ENCODE measurements around the gene SLC35C1.

The SLC35C1 gene

DNA sequence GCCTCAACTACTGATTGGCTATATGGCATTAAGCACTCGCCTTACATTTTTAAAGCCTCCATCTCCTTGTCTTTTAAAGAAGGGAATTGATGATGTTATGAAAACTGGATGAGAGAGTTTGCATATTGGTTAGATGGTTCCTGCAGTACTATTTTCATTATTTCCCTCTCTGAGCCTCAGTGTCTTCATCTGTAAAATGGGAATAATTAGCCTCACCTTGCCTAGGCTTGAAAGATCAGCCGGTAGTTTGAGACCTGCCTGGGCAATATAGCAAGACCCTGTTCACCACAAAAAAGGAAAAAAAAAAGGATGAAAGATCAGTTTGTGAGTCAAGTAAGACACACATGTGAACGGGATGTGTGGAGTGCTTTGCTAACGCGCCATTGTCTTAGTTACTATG is 35.0 kb upstream of the SLC35C1 start:
- Histone ChIP-seq H4K20me1 (ENCODE audit: insufficient read depth, low read length, poor library complexity, severe bottlenecking) (no peaks in the 10 kb centered on the region), H3K4me3 (ENCODE audit: low read length, poor library complexity, severe bottlenecking) (no peak overlapping the region), H3K9ac (ENCODE audit: low read depth, low read length, poor library complexity, severe bottlenecking) (no peak overlapping the region), H2AFZ (ENCODE audit: low read length) (no peak overlapping the region), H3K4me2 (ENCODE audit: low read depth, low read length, poor library complexity, severe bottlenecking) (no peak overlapping the region), H3K4me1 (ENCODE audit: insufficient read depth, low read length, poor library complexity, severe bottlenecking) (peaks cover 14% of the 10 kb centered on the region), H3K27me3 (ENCODE audit: insufficient read depth, low read length, poor library complexity, severe bottlenecking) (no peaks in the 10 kb centered on the region), H3K36me3 (ENCODE audit: insufficient read depth, low read length) (no peaks in the 10 kb centered on the region), H3K9me2 (replicated peaks; ENCODE audit: low read depth, low read length) (no peaks in the 10 kb centered on the region), H3F3A (ENCODE audit: low read depth) (no peaks in the 10 kb centered on the region), H3K9me3 (ENCODE audit: insufficient read depth, low read depth, low read length) (no peaks in the 10 kb centered on the region), H3K79me2 (ENCODE audit: insufficient read depth, low read length) (no peaks in the 10 kb centered on the region)
- TF ChIP-seq CTCF (conservative IDR thresholded peaks at IDR 0.05; ENCODE audit: low read length) (no peak), EZH2phosphoT487 (IDR thresholded peaks at IDR 0.05; ENCODE audit: borderline replicate concordance) (no peak)

DNA sequence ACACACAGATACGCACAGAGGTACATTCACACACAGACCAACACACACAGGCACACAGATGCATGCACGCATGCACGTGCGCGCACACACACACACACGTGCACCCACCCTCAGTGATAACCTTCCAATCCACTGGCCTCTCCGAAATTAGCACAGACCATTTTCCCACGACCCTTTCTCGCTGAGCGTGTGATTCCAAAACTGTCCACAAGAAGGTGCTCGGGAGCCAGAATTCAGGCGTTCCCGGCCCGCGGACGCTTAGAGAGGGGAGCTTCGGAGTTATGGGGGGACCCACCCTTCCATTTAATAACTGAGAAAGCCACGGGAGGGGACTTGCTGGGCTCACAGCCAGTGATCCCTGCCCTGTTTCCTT is 33.8 kb upstream of the SLC35C1 start:
- no peaks in the 10 kb centered on the region for H3K79me2 ChIP-seq (ENCODE audit: insufficient read depth, low read length)
- H2AFZ ChIP-seq (ENCODE audit: low read length) = peak overlapping the region; percentile 98
- peak overlapping the region; percentile 91 for H3K4me2 ChIP-seq (ENCODE audit: low read depth, low read length, poor library complexity, severe bottlenecking)
- no peaks in the 10 kb centered on the region for H3K27me3 ChIP-seq (ENCODE audit: insufficient read depth, low read length, poor library complexity, severe bottlenecking)
- no peaks in the 10 kb centered on the region for H4K20me1 ChIP-seq (ENCODE audit: insufficient read depth, low read length, poor library complexity, severe bottlenecking)
- H3K4me3 ChIP-seq (ENCODE audit: low read length, poor library complexity, severe bottlenecking) = peak overlapping the region; percentile 82
- H3K36me3 ChIP-seq (ENCODE audit: insufficient read depth, low read length) = no peaks in the 10 kb centered on the region
- H3F3A ChIP-seq (ENCODE audit: low read depth) = no peaks in the 10 kb centered on the region
- H3K4me1 ChIP-seq (ENCODE audit: insufficient read depth, low read length, poor library complexity, severe bottlenecking) = peaks cover 14% of the 10 kb centered on the region
- peak overlapping the region; percentile 15 for H3K9ac ChIP-seq (ENCODE audit: low read depth, low read length, poor library complexity, severe bottlenecking)
- no peaks in the 10 kb centered on the region for H3K9me3 ChIP-seq (ENCODE audit: insufficient read depth, low read depth, low read length)
- no peaks in the 10 kb centered on the region for H3K9me2 ChIP-seq (replicated peaks; ENCODE audit: low read depth, low read length)
- TF ChIP-seq CTCF (conservative IDR thresholded peaks at IDR 0.05; ENCODE audit: low read length) (peak; percentile 84), EZH2phosphoT487 (IDR thresholded peaks at IDR 0.05; ENCODE audit: borderline replicate concordance) (no peak)

DNA sequence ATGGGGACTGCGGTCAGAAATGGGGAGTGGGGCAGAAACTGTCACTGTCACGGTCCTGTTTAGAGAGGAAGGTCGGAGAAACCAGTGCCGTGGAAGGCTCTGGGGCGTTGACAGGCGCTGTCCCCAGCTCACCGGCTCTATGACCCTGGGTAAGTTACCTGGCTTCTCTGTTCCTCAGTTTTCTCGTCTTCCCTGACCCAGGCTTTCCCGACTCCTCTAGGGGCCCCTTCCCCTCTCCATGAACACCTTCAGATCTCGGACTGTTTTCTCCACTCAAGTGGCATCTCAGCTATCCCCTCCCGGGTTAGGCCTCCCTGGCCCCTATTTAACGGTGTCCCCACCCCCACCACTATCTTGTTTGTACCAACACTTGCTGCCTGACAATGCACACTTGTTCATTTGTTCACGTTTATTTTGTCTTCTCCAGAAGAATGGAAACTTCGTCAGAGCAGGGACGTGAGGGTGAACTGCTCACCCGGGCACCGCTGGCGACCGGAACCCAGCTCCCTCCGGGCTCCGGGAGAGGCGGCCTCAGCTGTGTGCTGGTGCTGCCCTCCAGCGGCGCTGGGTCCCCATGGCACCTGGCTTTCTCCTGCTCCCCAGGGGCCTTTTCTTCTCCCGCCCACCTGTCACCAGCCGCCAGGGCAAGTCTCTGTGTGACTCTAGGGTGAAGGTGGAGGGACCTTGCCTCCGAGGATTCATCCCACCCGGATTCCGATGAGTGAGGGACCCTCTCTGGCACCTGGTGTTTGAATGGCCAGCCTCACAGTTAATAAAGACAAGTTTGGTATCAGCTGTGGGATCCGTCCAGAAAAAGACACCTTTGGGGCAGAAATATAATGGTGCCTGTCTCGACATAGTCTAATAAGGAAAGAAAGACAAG is 33.1 kb upstream of the SLC35C1 start:
- H3K4me1 ChIP-seq (ENCODE audit: insufficient read depth, low read length, poor library complexity, severe bottlenecking) = peaks cover 14% of the 10 kb centered on the region
- no peaks in the 10 kb centered on the region for H3K9me3 ChIP-seq (ENCODE audit: insufficient read depth, low read depth, low read length)
- no peaks in the 10 kb centered on the region for H3K36me3 ChIP-seq (ENCODE audit: insufficient read depth, low read length)
- no peaks in the 10 kb centered on the region for H3K79me2 ChIP-seq (ENCODE audit: insufficient read depth, low read length)
- TF ChIP-seq CTCF (conservative IDR thresholded peaks at IDR 0.05; ENCODE audit: low read length) (peak; percentile 91), EZH2phosphoT487 (IDR thresholded peaks at IDR 0.05; ENCODE audit: borderline replicate concordance) (no peak)
- H3K4me2 ChIP-seq (ENCODE audit: low read depth, low read length, poor library complexity, severe bottlenecking) = peak overlapping the region; percentile 91
- no peaks in the 10 kb centered on the region for H3K9me2 ChIP-seq (replicated peaks; ENCODE audit: low read depth, low read length)
- H4K20me1 ChIP-seq (ENCODE audit: insufficient read depth, low read length, poor library complexity, severe bottlenecking) = no peaks in the 10 kb centered on the region
- peak overlapping the region; percentile 15 for H3K9ac ChIP-seq (ENCODE audit: low read depth, low read length, poor library complexity, severe bottlenecking)
- no peaks in the 10 kb centered on the region for H3F3A ChIP-seq (ENCODE audit: low read depth)
- peak overlapping the region; percentile 82 for H3K4me3 ChIP-seq (ENCODE audit: low read length, poor library complexity, severe bottlenecking)
- H3K27me3 ChIP-seq (ENCODE audit: insufficient read depth, low read length, poor library complexity, severe bottlenecking) = no peaks in the 10 kb centered on the region
- H2AFZ ChIP-seq (ENCODE audit: low read length) = peak overlapping the region; percentile 98

All from Loucy (cell line).